PC-3 (cell line): Measurements from ENCODE around the gene SPEF2. TPM values are rescaled to one million over a fixed set of nuclear protein-coding genes. Genes with fewer than 3 reads are reported as not detected.

ENCODE experiments used
- ATAC-seq: fragments of 200-7000 bp; cut with Tn5 transposase; 2 replicates; pipeline ENCODE4 v1.9.1; 2020; ENCODE audit warnings: mild to moderate bottlenecking, moderate library complexity
- BruUV-seq: library from RNA; stranded (reverse); fragments of 400-500 nt; replicated peaks from 2 replicates; lab custom pipeline; 2021; lab: Mats Ljungman, UMichigan
- CTCF ChIA-PET: fragments of 300-600 bp; sonication (Branson Sonifier 250); formaldehyde crosslinking; loops from one replicate; lab custom pipeline; 2022; ENCODE audit warnings: antibody characterized with exemption; lab: Charles Lee
- POLR2A ChIA-PET: fragments of 300-600 bp; sonication (Branson Sonifier 250); formaldehyde crosslinking; loops from one replicate; lab custom pipeline; 2022; ENCODE audit warnings: antibody characterized with exemption; ENCODE audit not compliant: unreplicated experiment; lab: Charles Lee
- DNase-seq: peaks from one replicate; pipeline ENCODE4 v3.0.0-alpha.2; 2015
- H2AFZ ChIP-seq: fragments of 300-600 bp; sonication (generic); 2 replicates; pipeline ENCODE4 v1.6.0; 2016; ENCODE audit warnings: antibody characterized with exemption, low read length
- H3F3A ChIP-seq: fragments of 300-600 bp; sonication (generic); one replicate; pipeline ENCODE4 v1.6.0; 2017; ENCODE audit warnings: antibody characterized with exemption, low read length, control low read depth, mild to moderate bottlenecking; ENCODE audit not compliant: unreplicated experiment
- H3K27ac ChIP-seq: fragments of 300-600 bp; sonication (generic); 2 replicates; pipeline ENCODE4 v1.5.1; 2016; ENCODE audit warnings: mild to moderate bottlenecking, low read length
- H3K27me3 ChIP-seq: fragments of 300-600 bp; sonication (generic); 2 replicates; pipeline ENCODE4 v1.6.1; 2016; ENCODE audit warnings: low read length, mixed read lengths
- H3K36me3 ChIP-seq: fragments of 300-600 bp; sonication (generic); 2 replicates; pipeline ENCODE4 v1.6.1; 2016; ENCODE audit warnings: low read depth, mixed run types, low read length, mixed read lengths
- H3K4me1 ChIP-seq: fragments of 300-600 bp; sonication (generic); 2 replicates; pipeline ENCODE4 v1.5.1; 2016; ENCODE audit warnings: low read length; ENCODE audit not compliant: insufficient read depth
- H3K4me2 ChIP-seq: fragments of 300-600 bp; sonication (generic); 2 replicates; pipeline ENCODE4 v1.6.0; 2016; ENCODE audit warnings: low read length
- H3K4me3 ChIP-seq: fragments of 300-600 bp; sonication (generic); 2 replicates; pipeline ENCODE4 v1.5.1; 2016; ENCODE audit warnings: mild to moderate bottlenecking, low read length, mixed read lengths
- H3K79me2 ChIP-seq: fragments of 300-600 bp; sonication (generic); 2 replicates; pipeline ENCODE4 v1.6.1; 2017; ENCODE audit warnings: low read length, mixed read lengths
- H3K9ac ChIP-seq: fragments of 300-600 bp; sonication (generic); 2 replicates; pipeline ENCODE4 v1.6.0; 2016; ENCODE audit warnings: mild to moderate bottlenecking, low read length
- H3K9me2 ChIP-seq: fragments of 300-600 bp; sonication (generic); replicated peaks from 2 replicates; pipeline ENCODE4 v1.6.1; 2016; ENCODE audit warnings: mixed run types, low read length, mixed read lengths
- H3K9me3 ChIP-seq: fragments of 300-600 bp; sonication (generic); 2 replicates; pipeline ENCODE4 v1.6.1; 2016; ENCODE audit warnings: low read length, mixed read lengths
- H4K20me1 ChIP-seq: fragments of 300-600 bp; sonication (generic); 2 replicates; pipeline ENCODE4 v1.6.1; 2016; ENCODE audit warnings: low read length, mixed read lengths
- CTCF ChIP-seq: fragments of 300-600 bp; sonication (generic); conservative IDR thresholded peaks from 2 replicates; pipeline ENCODE4 v1.5.1; 2017; ENCODE audit warnings: antibody characterized with exemption, low read depth, mild to moderate bottlenecking, low read length
- EZH2 ChIP-seq: fragments of 300-600 bp; sonication (generic); IDR thresholded peaks from one replicate; pipeline ENCODE4 v1.6.1; 2017; ENCODE audit warnings: antibody characterized with exemption, mild to moderate bottlenecking, low read length; ENCODE audit not compliant: unreplicated experiment
- EZH2phosphoT487 ChIP-seq: fragments of 300-600 bp; sonication (generic); IDR thresholded peaks from 2 replicates; pipeline ENCODE4 v1.6.1; 2018; ENCODE audit warnings: mild to moderate bottlenecking, antibody characterized with exemption, low read length, borderline replicate concordance
- intact Hi-C: fragments of 100-400 bp; cut with micrococcal nuclease; formaldehyde crosslinking; loops from 2 replicates; pipeline ENCODE4 v1.9.0; 2023
- total RNA-seq: library from RNA; depleted of rRNA; stranded (reverse); fragments of >200 nt; gene quantifications from 2 replicates; pipeline ENCODE4 v1.2.3, GENCODE V29; 2014

The SPEF2 gene
- total RNA-seq, 1 experiment from 2014 or later = 2.3 TPM

GRCh38 chr5:35788724-35789123, 171.1 kb downstream of the SPEF2 start:
- no peaks in the 10 kb centered on the region for H3K9me2 ChIP-seq
- H3K4me2 ChIP-seq = no peak overlapping the region
- no peaks in the 10 kb centered on the region; the same call in 1 of the 2 replicates for H3K4me1 ChIP-seq
- CTCF ChIA-PET = no interaction called here
- H3F3A ChIP-seq = no peaks in the 10 kb centered on the region
- intact Hi-C loops = no loop called here
- no peaks in the 10 kb centered on the region for H3K27me3 ChIP-seq
- no peak overlapping the region for H3K27ac ChIP-seq
- no peak overlapping the region for H2AFZ ChIP-seq
- DNase-seq (no peak), ATAC-seq (no peak)
- no TSS peak for BruUV-seq
- H3K4me3 ChIP-seq = no peak overlapping the region
- no peaks in the 10 kb centered on the region for H3K36me3 ChIP-seq
- H3K9ac ChIP-seq = no peak overlapping the region
- POLR2A ChIA-PET = no interaction called here
- H3K9me3 ChIP-seq = no peaks in the 10 kb centered on the region
- H3K79me2 ChIP-seq = no peaks in the 10 kb centered on the region
- no peaks in the 10 kb centered on the region for H4K20me1 ChIP-seq
- TF ChIP-seq CTCF (no peak), EZH2 (no peak), EZH2phosphoT487 (no peak)

- TF ChIP-seq CTCF (no peak), EZH2 (no peak), EZH2phosphoT487 (no peak)
- H3K27ac ChIP-seq = no peak overlapping the region
- H3K4me3 ChIP-seq = no peak overlapping the region
- ATAC-seq (no peak), DNase-seq (no peak)
- no peaks in the 10 kb centered on the region for H3K36me3 ChIP-seq
- H3F3A ChIP-seq = no peaks in the 10 kb centered on the region
- H3K27me3 ChIP-seq = no peaks in the 10 kb centered on the region
- H4K20me1 ChIP-seq = no peaks in the 10 kb centered on the region
- BruUV-seq = no TSS peak
- intact Hi-C loops = no loop called here
- no peaks in the 10 kb centered on the region for H3K9me2 ChIP-seq
- H3K9me3 ChIP-seq = no peaks in the 10 kb centered on the region
- H3K9ac ChIP-seq = no peak overlapping the region
- POLR2A ChIA-PET = interaction anchor here (0.5 to 0.7 kb wide), 2 partner anchors 10 to 143 kb away, joined by 3 to 4 read pairs; no protein-coding TSS in a partner anchor
- H2AFZ ChIP-seq = no peak overlapping the region
- H3K79me2 ChIP-seq = no peaks in the 10 kb centered on the region
- H3K4me1 ChIP-seq = no peaks in the 10 kb centered on the region
- no peak overlapping the region for H3K4me2 ChIP-seq
- CTCF ChIA-PET = interaction anchor here (0.6 kb wide), 1 partner anchor 47 kb away, joined by 3 read pairs; no protein-coding TSS in a partner anchor
Observed at GRCh38 chr5:35789732-35790456, 172.2 kb downstream of the SPEF2 start.

GRCh38 chr5:35790457-35790822, 172.8 kb downstream of the SPEF2 start:
- Histone ChIP-seq H3K9ac (no peak overlapping the region), H3K36me3 (no peaks in the 10 kb centered on the region), H3K27ac (no peak overlapping the region), H4K20me1 (no peaks in the 10 kb centered on the region), H3K4me3 (no peak overlapping the region), H2AFZ (no peak overlapping the region), H3K27me3 (no peaks in the 10 kb centered on the region), H3K4me1 (no peaks in the 10 kb centered on the region), H3F3A (no peaks in the 10 kb centered on the region), H3K9me3 (no peaks in the 10 kb centered on the region), H3K4me2 (no peak overlapping the region), H3K79me2 (no peaks in the 10 kb centered on the region), H3K9me2 (no peaks in the 10 kb centered on the region)
- POLR2A ChIA-PET = interaction anchor here (0.7 kb wide), 1 partner anchor 142 kb away, joined by 3 read pairs; no protein-coding TSS in a partner anchor
- CTCF ChIA-PET = interaction anchor here (0.6 kb wide), 1 partner anchor 47 kb away, joined by 3 read pairs; no protein-coding TSS in a partner anchor
- DNase-seq = no peak
- intact Hi-C loops = no loop called here
- no peak for ATAC-seq
- no TSS peak for BruUV-seq
- TF ChIP-seq CTCF (no peak), EZH2phosphoT487 (no peak), EZH2 (no peak)
